Central memory CD8-positive, alpha-beta T cell (primary cell): ENCODE results near the gene SMC4.

ENCODE experiments used
- ATAC-seq: fragments of 150-1000 bp; cut with Tn5 transposase; replicated peaks from 2 replicates; pipeline ENCODE4 v1.10.0; 2022; ENCODE audit warnings: mild to moderate bottlenecking, moderate FRiP score, moderate number of reproducible peaks; ENCODE audit not compliant: poor library complexity, severe bottlenecking; ENCODE audit errors: extremely low read depth
- DNase-seq, 2 donors: peaks; one replicate each; pipeline ENCODE4 v3.0.0; 2021; ENCODE audit warnings: low spot score in 2 of 2
- H3K27ac Mint-ChIP-seq: one replicate; pipeline ENCODE4 v1.8.0; 2022; ENCODE audit warnings: low read depth, mild to moderate bottlenecking, moderate library complexity, mixed read lengths
- H3K27me3 Mint-ChIP-seq: one replicate; pipeline ENCODE4 v1.8.0; 2022; ENCODE audit warnings: mixed read lengths
- H3K36me3 Mint-ChIP-seq: one replicate; pipeline ENCODE4 v1.8.0; 2022; ENCODE audit warnings: mild to moderate bottlenecking, moderate library complexity, mixed read lengths; ENCODE audit not compliant: insufficient read depth
- H3K4me1 Mint-ChIP-seq: one replicate; pipeline ENCODE4 v1.8.0; 2022; ENCODE audit warnings: mixed read lengths
- H3K4me3 Mint-ChIP-seq: one replicate; pipeline ENCODE4 v1.8.0; 2022; ENCODE audit warnings: mild to moderate bottlenecking, moderate library complexity, mixed read lengths
- H3K9me3 Mint-ChIP-seq: one replicate; pipeline ENCODE4 v1.8.0; 2022; ENCODE audit warnings: mixed read lengths

SMC4 gene

DNA sequence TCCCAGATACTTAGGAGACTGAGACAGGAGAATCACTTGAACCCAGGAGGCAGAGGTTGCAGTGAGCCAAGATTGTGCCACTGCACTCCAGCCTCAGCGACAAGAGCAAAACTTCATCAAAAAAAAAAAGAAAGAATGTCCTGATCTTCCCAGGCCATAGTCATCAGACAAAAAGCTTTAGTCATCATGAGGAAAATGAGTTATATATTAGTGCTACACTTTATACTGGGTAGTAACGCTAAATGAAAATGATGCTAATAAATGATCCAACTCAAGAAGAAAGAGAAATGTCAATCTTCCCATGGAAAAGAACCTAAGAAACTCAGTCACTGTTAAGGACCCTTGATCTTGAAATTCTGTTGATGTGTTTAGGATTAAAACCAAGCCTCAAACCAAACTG lies 76.4 kb downstream of the SMC4 start:
- ATAC-seq (no peak), DNase-seq (no peak)
- H3K9me3 Mint-ChIP-seq = no peaks in the 10 kb centered on the region
- no peaks in the 10 kb centered on the region for H3K4me1 Mint-ChIP-seq
- no peaks in the 10 kb centered on the region for H3K27me3 Mint-ChIP-seq
- H3K4me3 Mint-ChIP-seq = no peak overlapping the region
- H3K36me3 Mint-ChIP-seq = peaks cover 2% of the 10 kb centered on the region
- H3K27ac Mint-ChIP-seq = no peak overlapping the region

GRCh38 chr3:160477750-160478149 lies 78.3 kb downstream of the SMC4 start:
- ATAC-seq (no peak), DNase-seq (no peak)
- Mint-ChIP-seq H3K27me3 (peaks cover under 1% of the 10 kb centered on the region), H3K4me3 (no peak overlapping the region), H3K4me1 (no peaks in the 10 kb centered on the region), H3K36me3 (peaks cover 2% of the 10 kb centered on the region), H3K27ac (no peak overlapping the region), H3K9me3 (no peaks in the 10 kb centered on the region)

DNA sequence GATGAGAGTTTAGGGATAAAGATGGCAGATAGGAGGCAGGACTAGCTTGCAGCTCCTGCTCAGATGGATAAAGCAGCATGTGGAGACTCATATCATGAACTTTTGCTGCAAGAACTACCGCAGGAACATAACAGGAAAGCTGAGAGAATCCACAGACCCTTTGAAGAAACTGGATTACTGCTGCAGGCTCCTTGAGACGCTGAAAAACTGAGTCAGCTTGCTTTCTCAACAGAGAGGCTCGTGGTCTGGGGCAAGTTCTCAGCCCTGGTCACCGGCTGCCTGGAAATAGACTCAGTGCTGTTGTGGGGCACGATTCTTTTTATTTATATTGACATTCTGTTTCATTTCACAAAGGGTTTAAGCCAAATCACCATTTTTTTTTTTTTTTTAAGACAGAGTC lies 78.9 kb downstream of the SMC4 start:
- Mint-ChIP-seq H3K27ac (no peak overlapping the region), H3K9me3 (no peaks in the 10 kb centered on the region), H3K27me3 (peaks cover 6% of the 10 kb centered on the region), H3K4me1 (no peaks in the 10 kb centered on the region), H3K36me3 (peaks cover 2% of the 10 kb centered on the region), H3K4me3 (no peak overlapping the region)
- ATAC-seq (no peak), DNase-seq (no peak)

- Mint-ChIP-seq H3K36me3 (peaks cover 2% of the 10 kb centered on the region), H3K9me3 (no peaks in the 10 kb centered on the region), H3K27me3 (peaks cover 17% of the 10 kb centered on the region), H3K4me1 (no peaks in the 10 kb centered on the region), H3K4me3 (no peak overlapping the region), H3K27ac (no peak overlapping the region)
- ATAC-seq = no peak
- DNase-seq = no peak
Observed at GRCh38 chr3:160479376-160479775, 79.9 kb downstream of the SMC4 start.

GRCh38 chr3:160480931-160481330 lies 81.5 kb downstream of the SMC4 start:
- peaks cover 6% of the 10 kb centered on the region for H3K4me1 Mint-ChIP-seq
- H3K4me3 Mint-ChIP-seq = no peak overlapping the region
- ATAC-seq = no peak

DNA sequence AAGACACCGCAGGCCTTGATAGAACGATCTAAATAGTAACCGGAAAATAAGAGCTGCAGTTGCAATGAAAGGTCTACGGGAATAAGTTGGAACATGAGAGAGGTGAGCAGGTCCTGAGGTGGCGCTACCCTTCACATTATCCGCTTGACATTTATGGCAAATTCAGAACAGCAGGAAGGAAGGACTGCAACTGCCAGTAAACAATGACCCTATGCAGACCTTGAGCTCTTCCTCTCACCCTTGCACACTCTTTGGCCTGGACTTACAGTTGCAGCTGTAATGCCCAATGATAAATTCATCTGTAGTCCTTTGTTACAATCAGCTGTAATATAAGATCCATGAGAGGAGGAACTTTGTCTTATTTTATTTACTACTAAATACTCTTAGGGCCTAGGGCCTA lies 82.4 kb downstream of the SMC4 start:
- ATAC-seq (no peak), DNase-seq (no peak)
- H3K4me1 Mint-ChIP-seq = peaks cover 6% of the 10 kb centered on the region
- peaks cover 2% of the 10 kb centered on the region for H3K36me3 Mint-ChIP-seq
- H3K9me3 Mint-ChIP-seq = no peaks in the 10 kb centered on the region
- peaks cover 28% of the 10 kb centered on the region for H3K27me3 Mint-ChIP-seq
- no peak overlapping the region for H3K27ac Mint-ChIP-seq
- no peak overlapping the region for H3K4me3 Mint-ChIP-seq

More at GRCh38 chr3:160480931-160481330, 81.5 kb downstream of the SMC4 start:
- no peak for DNase-seq
- H3K9me3 Mint-ChIP-seq = no peaks in the 10 kb centered on the region
- H3K27ac Mint-ChIP-seq = no peak overlapping the region
- H3K27me3 Mint-ChIP-seq = peaks cover 28% of the 10 kb centered on the region
- H3K36me3 Mint-ChIP-seq = peaks cover 2% of the 10 kb centered on the region

DNA sequence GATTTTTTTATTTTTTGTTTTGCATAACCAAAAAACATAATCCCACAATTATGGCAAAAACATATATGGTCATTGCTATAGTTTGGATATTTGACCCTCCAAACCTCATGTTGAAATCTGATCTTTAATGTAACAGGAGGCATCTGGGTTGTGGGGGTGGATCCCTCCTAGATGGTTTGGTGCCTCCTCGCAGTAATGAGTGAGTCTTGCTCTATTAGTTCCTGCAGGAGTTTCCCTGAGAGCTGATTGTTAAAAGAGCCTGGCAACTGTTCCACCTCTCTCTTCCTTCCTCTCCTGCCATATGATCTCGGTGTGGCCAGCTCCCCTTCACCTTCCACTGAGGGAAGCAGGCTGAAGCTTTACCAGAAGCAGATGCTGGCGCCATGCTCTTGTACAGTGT lies 83.3 kb downstream of the SMC4 start:
- peaks cover 2% of the 10 kb centered on the region for H3K36me3 Mint-ChIP-seq
- H3K27ac Mint-ChIP-seq = no peak overlapping the region
- no peaks in the 10 kb centered on the region for H3K9me3 Mint-ChIP-seq
- H3K27me3 Mint-ChIP-seq = peaks cover 28% of the 10 kb centered on the region
- no peak for DNase-seq
- H3K4me1 Mint-ChIP-seq = peaks cover 6% of the 10 kb centered on the region
- H3K4me3 Mint-ChIP-seq = no peak overlapping the region
- no peak for ATAC-seq
